Adrenal gland (tissue), 5 donors: ENCODE results near the gene GDF2.

Experiments used
- POLR2A ChIP-seq, 2 donors: fragments of 450-650 bp; IDR thresholded peaks; one replicate each; pipeline ENCODE4 v1.6.1; 2017; ENCODE audit warnings: antibody characterized with exemption in 2 of 2, mild to moderate bottlenecking in 2 of 2, moderate library complexity in 1 of 2
- TF ChIP-seq, protein P1 (sequence below), 6 experiments: fragments of 450-650 bp in 4 of 6; fragments of 200-600 bp in 2 of 6; sonication (generic) in 1 of 6; IDR thresholded peaks; 1 replicate in 5 of 6; 2 replicates in 1 of 6; pipeline versions ENCODE4 v1.5.1 to v1.8.0; 2016 to 2021; ENCODE audit warnings: antibody characterized with exemption in 6 of 6, mild to moderate bottlenecking in 2 of 6, moderate library complexity in 1 of 6
- donor health status: DM: no; HTN: no; CAD: no.

- TF ChIP-seq, protein P1, sequence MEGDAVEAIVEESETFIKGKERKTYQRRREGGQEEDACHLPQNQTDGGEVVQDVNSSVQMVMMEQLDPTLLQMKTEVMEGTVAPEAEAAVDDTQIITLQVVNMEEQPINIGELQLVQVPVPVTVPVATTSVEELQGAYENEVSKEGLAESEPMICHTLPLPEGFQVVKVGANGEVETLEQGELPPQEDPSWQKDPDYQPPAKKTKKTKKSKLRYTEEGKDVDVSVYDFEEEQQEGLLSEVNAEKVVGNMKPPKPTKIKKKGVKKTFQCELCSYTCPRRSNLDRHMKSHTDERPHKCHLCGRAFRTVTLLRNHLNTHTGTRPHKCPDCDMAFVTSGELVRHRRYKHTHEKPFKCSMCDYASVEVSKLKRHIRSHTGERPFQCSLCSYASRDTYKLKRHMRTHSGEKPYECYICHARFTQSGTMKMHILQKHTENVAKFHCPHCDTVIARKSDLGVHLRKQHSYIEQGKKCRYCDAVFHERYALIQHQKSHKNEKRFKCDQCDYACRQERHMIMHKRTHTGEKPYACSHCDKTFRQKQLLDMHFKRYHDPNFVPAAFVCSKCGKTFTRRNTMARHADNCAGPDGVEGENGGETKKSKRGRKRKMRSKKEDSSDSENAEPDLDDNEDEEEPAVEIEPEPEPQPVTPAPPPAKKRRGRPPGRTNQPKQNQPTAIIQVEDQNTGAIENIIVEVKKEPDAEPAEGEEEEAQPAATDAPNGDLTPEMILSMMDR (IDR thresholded peaks at IDR 0.05), result no peak
- TF ChIP-seq POLR2A (IDR thresholded peaks at IDR 0.05), result no peak
Measured at GRCh38 chr10:47305566-47305965, 16.7 kb upstream of the GDF2 start.
